ENCODE results near the gene SNAPC2. TPM values are rescaled to one million over a fixed set of nuclear protein-coding genes. Genes with fewer than 3 reads are reported as not detected.
"Not testable (repeated sequence)": the region's sequence is repeated elsewhere in the genome, so short reads cannot be mapped to it uniquely, and the experiment has no call there.

Gene SNAPC2
- total and polyA plus RNA-seq, 4 donors: 7.6 to 32.1 (median 21.1) TPM

DNA sequence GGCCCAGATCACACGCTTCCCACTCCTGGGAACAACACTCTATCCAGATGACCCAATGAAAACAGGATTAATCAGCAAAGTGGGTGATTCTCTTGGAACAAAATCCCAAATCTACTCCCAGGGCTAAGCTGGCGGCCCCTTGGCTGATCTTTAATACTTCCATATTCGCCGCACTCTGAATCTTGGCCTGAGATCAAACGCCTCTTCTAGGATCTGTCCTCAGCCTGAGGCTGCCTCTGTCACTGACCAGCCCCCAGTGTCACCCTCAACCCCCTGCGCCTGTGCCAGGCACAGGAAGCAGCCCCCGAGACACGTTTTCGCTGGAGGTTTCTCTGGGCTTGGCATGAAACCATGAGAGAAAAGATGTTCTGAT lies 8.2 kb downstream of the SNAPC2 start:
- Histone ChIP-seq H3K4me3 (no peak overlapping the region), H3K9me3 (ENCODE audit: control insufficient read depth in 4 of 4, insufficient read depth in 3 of 4, low read length in 3 of 4) (no peaks in the 10 kb centered on the region), H3K27ac (ENCODE audit: low read depth in 1 of 2, low read length in 1 of 2) (peak overlapping the region in 1 of 2 donors; percentile 35), H3K27me3 (ENCODE audit: control insufficient read depth in 3 of 3, insufficient read depth in 3 of 3, low read length in 2 of 3) (no peaks in the 10 kb centered on the region), H3K36me3 (ENCODE audit: control insufficient read depth in 4 of 4, insufficient read depth in 4 of 4, low read length in 4 of 4) (peaks cover 3 to 33% (median 16%) of the 10 kb centered on the region in 4 donors), H3K4me1 (ENCODE audit: control insufficient read depth in 5 of 5, insufficient read depth in 5 of 5, low read length in 5 of 5) (peaks cover 0 to 23% (median 9%) of the 10 kb centered on the region in 5 donors), H3K9ac (ENCODE audit: insufficient read depth in 1 of 2, low read length in 2 of 2) (no peak overlapping the region)
- ATAC-seq (ENCODE audit: insufficient read depth, low FRiP score) (no peak), DNase-seq (peak; percentile 52 to 69 (median 64))
- TF ChIP-seq, protein P1, sequence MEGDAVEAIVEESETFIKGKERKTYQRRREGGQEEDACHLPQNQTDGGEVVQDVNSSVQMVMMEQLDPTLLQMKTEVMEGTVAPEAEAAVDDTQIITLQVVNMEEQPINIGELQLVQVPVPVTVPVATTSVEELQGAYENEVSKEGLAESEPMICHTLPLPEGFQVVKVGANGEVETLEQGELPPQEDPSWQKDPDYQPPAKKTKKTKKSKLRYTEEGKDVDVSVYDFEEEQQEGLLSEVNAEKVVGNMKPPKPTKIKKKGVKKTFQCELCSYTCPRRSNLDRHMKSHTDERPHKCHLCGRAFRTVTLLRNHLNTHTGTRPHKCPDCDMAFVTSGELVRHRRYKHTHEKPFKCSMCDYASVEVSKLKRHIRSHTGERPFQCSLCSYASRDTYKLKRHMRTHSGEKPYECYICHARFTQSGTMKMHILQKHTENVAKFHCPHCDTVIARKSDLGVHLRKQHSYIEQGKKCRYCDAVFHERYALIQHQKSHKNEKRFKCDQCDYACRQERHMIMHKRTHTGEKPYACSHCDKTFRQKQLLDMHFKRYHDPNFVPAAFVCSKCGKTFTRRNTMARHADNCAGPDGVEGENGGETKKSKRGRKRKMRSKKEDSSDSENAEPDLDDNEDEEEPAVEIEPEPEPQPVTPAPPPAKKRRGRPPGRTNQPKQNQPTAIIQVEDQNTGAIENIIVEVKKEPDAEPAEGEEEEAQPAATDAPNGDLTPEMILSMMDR (IDR thresholded peaks at IDR 0.05; ENCODE audit: control extremely low read depth, extremely low read depth): no peak
- 74 to 87% methylated on average over 9 of the region's 9 CpGs for WGBS, 2 donors

DNA sequence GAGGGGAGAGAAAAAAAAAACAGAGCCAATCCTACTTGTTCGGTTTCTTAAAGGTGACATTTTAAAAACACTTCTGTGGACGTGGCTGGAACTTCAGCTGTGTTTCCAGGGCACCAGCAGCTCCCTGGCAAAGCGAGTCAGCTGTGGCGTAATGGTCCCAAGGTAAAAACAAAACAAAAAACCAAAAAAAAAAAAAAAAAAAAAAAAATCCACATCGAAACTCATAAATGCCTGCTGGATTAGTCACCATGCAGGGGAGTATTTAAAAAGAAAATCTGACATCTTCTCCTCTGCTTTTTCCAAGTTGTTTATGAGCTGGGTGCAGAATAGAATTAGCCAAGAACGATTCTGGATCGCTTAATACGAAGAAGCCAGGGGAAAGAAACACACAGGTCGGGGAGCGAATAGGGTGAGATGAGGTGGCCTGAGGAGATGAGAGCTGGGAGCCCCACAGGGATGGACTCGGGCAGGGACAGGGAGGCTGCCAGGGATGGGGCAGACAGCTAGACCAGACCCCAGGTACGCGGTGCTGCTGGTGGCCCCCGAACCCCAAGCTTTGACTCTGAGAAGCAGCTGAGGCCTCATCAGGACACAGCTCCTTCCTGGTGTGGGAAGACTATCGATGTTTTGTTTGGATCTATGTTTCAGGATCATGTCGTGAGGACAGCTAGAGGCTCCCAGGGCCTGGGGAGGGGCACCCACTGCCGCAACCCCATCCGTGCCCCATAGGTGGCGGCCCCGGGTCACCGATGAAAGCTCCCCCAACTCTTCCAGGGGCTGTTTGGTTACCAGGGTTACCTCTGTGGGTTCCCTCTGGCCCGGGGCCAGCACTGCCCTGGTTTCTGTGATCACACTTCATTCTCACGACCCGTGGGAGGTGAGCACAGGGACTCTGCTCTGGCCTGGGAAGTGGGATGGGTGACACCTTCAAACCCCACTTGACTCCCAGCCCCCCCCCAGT lies 8.9 kb downstream of the SNAPC2 start:
- DNase-seq: peak in 2 of 3 donors; percentile 45 to 64
- peak overlapping the region; percentile 17 to 41 for H3K27ac ChIP-seq (ENCODE audit: low read depth in 1 of 2, low read length in 1 of 2)
- H3K9me3 ChIP-seq (ENCODE audit: control insufficient read depth in 4 of 4, insufficient read depth in 3 of 4, low read length in 3 of 4): no peaks in the 10 kb centered on the region
- H3K27me3 ChIP-seq (ENCODE audit: control insufficient read depth in 3 of 3, insufficient read depth in 3 of 3, low read length in 2 of 3): no peaks in the 10 kb centered on the region
- no peak overlapping the region for H3K4me3 ChIP-seq
- WGBS, 2 donors: 61 to 65% methylated on average over 24 of the region's 24 CpGs
- H3K4me1 ChIP-seq (ENCODE audit: control insufficient read depth in 5 of 5, insufficient read depth in 5 of 5, low read length in 5 of 5): peaks cover 0 to 23% (median 9%) of the 10 kb centered on the region in 5 donors
- ATAC-seq (ENCODE audit: insufficient read depth, low FRiP score): no peak
- H3K36me3 ChIP-seq (ENCODE audit: control insufficient read depth in 4 of 4, insufficient read depth in 4 of 4, low read length in 4 of 4): peaks cover 5 to 40% (median 22%) of the 10 kb centered on the region in 4 donors
- TF ChIP-seq, protein P1 (IDR thresholded peaks at IDR 0.05; ENCODE audit: control extremely low read depth, extremely low read depth): no peak
- H3K9ac ChIP-seq (ENCODE audit: insufficient read depth in 1 of 2, low read length in 2 of 2): no peak overlapping the region

DNA sequence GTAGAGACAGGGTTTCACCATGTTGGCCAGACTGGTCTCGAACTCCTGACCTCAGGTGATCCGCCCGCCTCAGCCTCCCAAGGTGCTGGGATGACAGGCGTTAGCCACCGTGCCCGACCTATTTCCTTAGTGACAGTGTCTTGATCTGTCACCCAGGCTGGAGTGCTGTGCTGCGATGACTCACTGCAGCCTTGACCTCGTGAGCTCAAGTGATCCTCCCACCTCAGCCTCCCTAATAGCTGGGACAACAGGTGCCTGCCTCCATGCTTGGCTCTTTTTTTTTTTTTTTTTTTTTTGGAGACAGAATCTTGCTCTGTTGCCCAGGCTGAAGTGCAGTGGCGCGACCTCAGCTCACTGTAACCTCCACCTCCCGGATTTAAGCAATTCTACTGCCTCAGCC lies 9.9 kb downstream of the SNAPC2 start:
- not testable (repeated sequence) for H3K9ac ChIP-seq (ENCODE audit: insufficient read depth in 1 of 2, low read length in 2 of 2); H3K27me3 ChIP-seq (ENCODE audit: control insufficient read depth in 3 of 3, insufficient read depth in 3 of 3, low read length in 2 of 3); DNase-seq; H3K4me3 ChIP-seq; H3K9me3 ChIP-seq (ENCODE audit: control insufficient read depth in 4 of 4, insufficient read depth in 3 of 4, low read length in 3 of 4); H3K27ac ChIP-seq (ENCODE audit: low read depth in 1 of 2, low read length in 1 of 2); ATAC-seq (ENCODE audit: insufficient read depth, low FRiP score)
- H3K36me3 ChIP-seq (ENCODE audit: control insufficient read depth in 4 of 4, insufficient read depth in 4 of 4, low read length in 4 of 4): peaks cover 9 to 50% (median 23%) of the 10 kb centered on the region in 4 donors
- WGBS, 2 donors: 85 to 87% methylated on average over 11 of the region's 11 CpGs
- peaks cover 0 to 23% (median 4%) of the 10 kb centered on the region in 5 donors for H3K4me1 ChIP-seq (ENCODE audit: control insufficient read depth in 5 of 5, insufficient read depth in 5 of 5, low read length in 5 of 5)

DNA sequence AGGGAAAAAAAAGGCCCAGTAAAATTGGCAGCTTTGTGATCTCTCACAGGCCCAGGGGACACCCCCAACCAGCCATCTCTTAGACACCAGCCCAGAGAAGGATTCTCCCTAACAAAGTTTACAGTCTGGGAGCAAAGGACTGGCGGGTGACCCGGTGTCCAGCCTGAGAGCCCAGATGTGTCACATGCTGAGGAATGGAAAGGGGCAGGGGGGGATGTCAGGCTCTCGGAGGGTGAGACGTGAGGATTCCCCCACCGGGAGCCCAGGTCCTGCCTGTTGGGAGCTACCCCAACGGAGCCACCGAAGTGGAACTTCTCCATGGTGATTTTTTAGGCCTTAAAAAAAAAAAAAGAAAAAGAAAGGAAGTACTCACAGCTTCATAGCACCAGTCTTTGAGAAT lies 10.6 kb downstream of the SNAPC2 start:
- no peak for DNase-seq
- no peak overlapping the region for H3K9ac ChIP-seq (ENCODE audit: insufficient read depth in 1 of 2, low read length in 2 of 2)

More for the DNA sequence above, 10.6 kb downstream of the SNAPC2 start:
- ATAC-seq (ENCODE audit: insufficient read depth, low FRiP score): no peak
- H3K4me1 ChIP-seq (ENCODE audit: control insufficient read depth in 5 of 5, insufficient read depth in 5 of 5, low read length in 5 of 5): peaks cover 0 to 23% (median 3%) of the 10 kb centered on the region in 5 donors
- H3K36me3 ChIP-seq (ENCODE audit: control insufficient read depth in 4 of 4, insufficient read depth in 4 of 4, low read length in 4 of 4): peaks cover 16 to 57% (median 26%) of the 10 kb centered on the region in 4 donors
- 82 to 86% methylated on average over 7 of the region's 7 CpGs for WGBS, 2 donors
- no peak overlapping the region for H3K4me3 ChIP-seq
- H3K9me3 ChIP-seq (ENCODE audit: control insufficient read depth in 4 of 4, insufficient read depth in 3 of 4, low read length in 3 of 4): no peaks in the 10 kb centered on the region
- H3K27ac ChIP-seq (ENCODE audit: low read depth in 1 of 2, low read length in 1 of 2): no peak overlapping the region
- TF ChIP-seq, protein P1 (IDR thresholded peaks at IDR 0.05; ENCODE audit: control extremely low read depth, extremely low read depth): no peak
- H3K27me3 ChIP-seq (ENCODE audit: control insufficient read depth in 3 of 3, insufficient read depth in 3 of 3, low read length in 2 of 3): no peaks in the 10 kb centered on the region

Measured in lung (tissue), 12 donors.